Measurements from ENCODE around the gene C1QTNF1. TPM values are rescaled to one million over a fixed set of nuclear protein-coding genes. Genes with fewer than 3 reads are reported as not detected.

C1QTNF1 gene
- polyA plus RNA-seq, 1 donor from 2014 or later: not detected

DNA sequence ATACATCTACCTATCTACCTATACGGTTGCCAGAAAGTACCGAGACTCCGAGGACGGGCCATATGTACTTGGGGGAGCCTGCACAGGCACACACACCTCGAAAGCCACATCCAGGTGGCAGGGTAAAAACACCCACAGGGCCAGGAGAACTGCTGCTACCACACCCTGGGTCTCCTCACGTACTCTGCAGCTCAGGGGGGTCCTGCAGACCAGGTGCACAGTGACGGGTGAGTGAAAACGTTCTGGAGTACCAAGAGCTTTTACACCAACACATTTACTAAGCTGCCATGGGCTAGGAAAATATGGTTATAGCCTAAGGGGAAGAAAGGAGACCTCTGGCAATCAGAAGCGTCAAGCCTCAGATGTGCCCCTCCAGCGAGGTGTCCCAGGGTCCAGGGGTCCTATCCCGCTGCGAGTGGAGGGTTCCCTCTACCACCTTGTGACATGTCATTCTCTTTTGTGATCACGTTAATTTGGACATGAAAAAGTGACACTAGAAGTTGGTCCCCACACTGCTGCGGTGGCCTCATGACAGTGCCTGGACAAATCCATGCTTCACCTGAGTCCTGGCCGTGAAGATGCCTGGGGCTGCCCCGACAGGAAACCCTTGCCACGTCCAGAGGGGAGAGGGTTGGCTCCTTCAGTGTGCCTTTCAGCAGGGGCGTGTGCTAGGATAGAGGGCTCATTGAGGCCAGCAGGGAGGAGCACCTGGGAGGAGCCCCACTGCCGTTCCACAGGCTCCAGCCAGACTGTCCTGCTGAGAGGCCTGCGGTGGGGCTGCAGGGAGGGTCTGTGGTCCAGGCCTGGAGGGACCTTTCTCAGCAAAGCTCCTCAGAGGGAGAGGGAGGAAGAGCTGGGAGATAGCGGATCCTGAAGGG lies 16.2 kb upstream of the C1QTNF1 start:
- Mint-ChIP-seq H3K27me3 (no peaks in the 10 kb centered on the region), H3K9me3 (no peaks in the 10 kb centered on the region), H3K4me3 (peak overlapping the region; percentile 76 to 97 (median 90)), H3K27ac (peak overlapping the region; percentile 21 to 98 (median 96)), H3K4me1 (peaks cover 17 to 24% (median 23%) of the 10 kb centered on the region in 3 donors), H3K36me3 (no peaks in the 10 kb centered on the region)

DNA sequence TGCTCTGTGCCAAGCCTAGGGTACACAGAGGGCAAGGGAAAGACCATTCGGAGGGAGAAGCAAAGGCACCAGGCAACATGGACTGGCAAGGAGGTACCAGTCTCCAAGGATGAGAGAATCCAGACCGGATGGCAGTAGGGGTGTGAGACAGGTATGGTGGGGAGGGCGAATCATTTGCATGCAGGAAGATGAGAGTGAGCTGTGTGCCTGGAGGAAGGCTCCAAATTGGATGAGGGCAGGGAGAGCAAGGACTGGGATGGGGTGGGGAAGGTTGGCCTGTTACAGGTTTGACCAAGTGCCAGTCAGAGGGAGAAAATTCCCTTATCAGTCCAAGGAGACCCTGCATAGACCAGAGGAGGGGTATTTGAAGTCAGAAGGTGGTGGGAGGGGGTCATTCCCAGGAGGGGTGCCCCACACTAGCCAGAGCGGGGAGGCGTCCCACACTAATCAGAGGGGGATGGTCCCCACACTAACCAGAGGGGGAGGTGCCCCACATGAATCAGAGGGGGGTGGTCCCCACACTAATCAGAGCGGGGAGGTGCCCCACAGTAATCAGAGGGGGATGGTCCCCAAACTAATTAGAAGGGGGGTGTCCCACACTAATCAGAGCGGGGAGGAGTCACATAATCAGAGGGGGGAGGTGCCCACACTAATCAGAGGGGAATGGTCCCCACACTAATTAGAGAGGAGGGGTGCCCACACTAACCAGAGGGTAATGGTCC lies 15.1 kb upstream of the C1QTNF1 start:
- Mint-ChIP-seq H3K4me3 (peak overlapping the region; percentile 88 to 97 (median 92)), H3K4me1 (peaks cover 17 to 24% (median 23%) of the 10 kb centered on the region in 3 donors)

DNA sequence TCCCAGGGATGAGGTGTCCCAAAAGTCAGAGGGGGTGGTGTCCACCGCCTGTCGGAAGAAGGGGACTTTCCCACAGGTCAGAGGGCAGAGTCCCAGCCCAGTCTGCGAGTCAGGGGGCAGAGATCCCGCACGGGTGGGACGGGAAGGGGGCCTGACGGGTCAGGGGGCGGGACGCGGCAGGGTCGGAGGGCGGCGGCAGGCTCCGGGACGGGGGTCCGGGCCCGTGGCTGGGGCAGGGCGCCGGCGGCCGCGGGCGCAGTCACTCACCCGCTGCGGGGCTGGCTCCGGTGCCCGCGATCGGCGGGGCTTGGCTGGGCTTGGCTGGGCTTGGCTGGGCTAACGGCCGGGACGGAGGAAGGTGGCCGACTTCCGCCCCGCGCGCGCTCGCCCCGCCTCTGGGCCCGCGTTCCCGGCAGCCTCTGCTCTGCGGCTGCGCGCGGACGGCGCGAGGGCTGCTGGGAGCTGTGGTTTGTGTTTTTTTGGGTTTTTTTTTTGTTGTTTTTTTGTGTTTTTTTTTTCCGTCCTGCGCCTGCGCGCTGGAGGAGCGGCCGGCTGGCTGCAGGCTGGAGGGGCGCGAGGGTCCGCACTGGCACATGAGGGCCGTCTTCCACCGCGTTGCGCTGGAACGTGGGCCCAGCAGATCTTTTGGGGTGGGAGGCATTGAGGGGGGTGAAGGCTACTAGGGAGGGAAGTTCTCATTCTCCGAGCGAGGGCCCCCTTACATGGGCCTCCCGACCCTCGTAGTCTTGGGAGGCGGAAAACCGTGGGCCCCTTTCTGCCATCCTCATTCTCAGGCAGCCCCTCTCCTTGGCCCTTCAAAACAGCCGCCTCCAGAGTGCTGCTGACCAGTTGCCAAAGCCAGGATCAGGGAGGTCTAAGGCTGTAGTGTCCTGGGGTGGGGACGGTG lies 14.3 kb upstream of the C1QTNF1 start, which contains the start of gene CANT1:
TSS of gene CANT1 (minus strand) at position 368 of the 907 bp plus-strand sequence. CDS start 12,142 bp downstream, outside the sequence.
- Mint-ChIP-seq H3K27me3 (peaks cover 3% of the 10 kb centered on the region), H3K27ac (peak within 1 kb of the TSS; percentile 96 to 98 (median 98)), H3K9me3 (peaks cover 0 to 2% (median 0%) of the 10 kb centered on the region in 3 donors), H3K36me3 (peaks cover 1% of the 10 kb centered on the region), H3K4me1 (peaks cover 17 to 24% (median 23%) of the 10 kb centered on the region in 3 donors), H3K4me3 (peak within 1 kb of the TSS; percentile 93 to 97 (median 96))

More for the DNA sequence above, 15.1 kb upstream of the C1QTNF1 start:
- Mint-ChIP-seq H3K9me3 (no peaks in the 10 kb centered on the region), H3K27ac (peak overlapping the region; percentile 86 to 98 (median 96)), H3K36me3 (no peaks in the 10 kb centered on the region), H3K27me3 (no peaks in the 10 kb centered on the region)

DNA sequence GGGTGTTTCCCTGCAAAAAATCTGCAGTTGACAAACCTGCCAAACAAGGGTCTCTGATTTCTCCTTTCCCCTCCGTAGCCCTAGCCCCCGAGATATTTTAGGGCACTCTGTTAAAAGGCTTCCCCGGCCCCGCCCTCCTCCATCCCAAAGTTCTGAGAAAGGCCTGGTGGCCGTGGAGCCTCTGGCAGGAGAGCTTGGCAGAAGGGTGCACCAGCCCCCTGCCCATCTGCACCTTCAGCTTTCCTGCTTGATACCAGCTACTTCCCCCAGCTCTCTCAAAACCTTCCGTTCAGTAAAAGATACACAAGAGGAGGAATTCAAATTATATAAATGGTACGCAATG lies 13.7 kb upstream of the C1QTNF1 start:
- Mint-ChIP-seq H3K4me1 (peaks cover 17 to 24% (median 23%) of the 10 kb centered on the region in 3 donors), H3K27me3 (peaks cover 3% of the 10 kb centered on the region), H3K27ac (peak overlapping the region; percentile 55 to 98 (median 96)), H3K4me3 (peak overlapping the region; percentile 85 to 97 (median 94)), H3K36me3 (peaks cover 1% of the 10 kb centered on the region), H3K9me3 (peaks cover 0 to 2% (median 0%) of the 10 kb centered on the region in 3 donors)

DNA sequence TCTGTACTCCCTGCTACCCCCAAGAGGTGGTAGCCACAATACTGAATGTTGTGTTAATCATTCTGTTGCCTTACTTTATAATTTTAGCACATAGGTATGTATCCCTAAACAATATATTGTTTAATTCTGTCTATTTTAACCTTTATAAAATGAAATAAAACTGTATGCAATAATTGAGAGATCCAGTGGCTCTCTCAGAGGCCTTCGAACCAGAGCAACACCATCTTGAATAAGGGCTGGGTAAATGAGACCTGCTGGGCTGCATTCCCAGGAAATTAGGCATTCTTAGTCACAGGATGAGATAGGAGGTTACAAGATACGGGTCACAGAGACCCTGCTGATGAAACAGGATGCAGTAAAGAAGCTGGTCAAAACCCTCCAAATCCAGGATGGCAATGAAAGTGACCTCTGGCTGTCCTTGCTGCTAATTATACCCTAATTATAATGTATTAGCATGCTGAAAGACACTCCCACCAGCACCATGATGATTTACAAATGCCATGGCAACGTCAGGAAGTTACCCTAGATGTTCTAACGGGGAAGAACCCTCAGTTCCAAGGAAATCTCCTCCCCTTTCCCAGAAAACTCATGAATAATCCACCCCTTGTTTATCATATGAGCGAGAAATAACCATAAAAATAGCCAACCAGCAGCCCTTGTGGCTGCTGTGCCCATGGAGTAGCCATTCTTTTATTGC lies 12.4 kb upstream of the C1QTNF1 start:
- Mint-ChIP-seq H3K27ac (peak overlapping the region in 1 of 3 donors; percentile 96), H3K27me3 (peaks cover 4% of the 10 kb centered on the region), H3K9me3 (peaks cover 0 to 2% (median 0%) of the 10 kb centered on the region in 3 donors), H3K4me3 (peak overlapping the region; percentile 11 to 97 (median 74)), H3K36me3 (peaks cover 1% of the 10 kb centered on the region), H3K4me1 (peaks cover 13 to 20% (median 20%) of the 10 kb centered on the region in 3 donors)

DNA sequence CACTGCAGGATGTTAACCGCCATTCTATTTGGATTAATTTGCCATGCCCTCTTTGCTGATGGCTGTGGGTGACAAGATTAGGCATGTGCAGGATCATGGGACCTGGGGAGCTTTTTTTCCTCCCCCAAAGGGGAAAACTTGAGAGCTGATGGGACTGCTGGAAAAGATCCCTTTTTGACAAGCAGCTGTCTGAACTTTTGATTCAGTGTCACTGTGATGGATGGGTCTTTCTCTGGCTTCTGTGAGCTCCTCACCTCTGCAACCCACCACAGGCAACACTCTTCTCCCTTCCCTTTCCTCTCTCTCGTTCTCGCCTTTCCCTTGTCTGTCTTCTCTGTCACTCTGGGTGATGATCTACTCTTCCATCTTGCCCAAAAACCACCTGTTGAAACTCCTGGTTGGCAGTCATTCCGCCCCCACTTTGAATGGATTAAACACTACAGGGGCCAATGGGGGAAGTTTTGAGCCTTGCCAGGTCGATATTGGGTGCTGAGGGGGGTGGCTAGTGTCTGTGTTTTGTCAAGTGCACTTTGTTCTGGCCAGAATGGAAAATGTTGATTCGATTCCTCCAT lies 11.3 kb upstream of the C1QTNF1 start:
- peaks cover 4% of the 10 kb centered on the region for H3K27me3 Mint-ChIP-seq
- H3K9me3 Mint-ChIP-seq: peaks cover 0 to 2% (median 0%) of the 10 kb centered on the region in 3 donors
- peaks cover 1% of the 10 kb centered on the region for H3K36me3 Mint-ChIP-seq
- peak overlapping the region in 3 of 4 donors; percentile 30 to 65 (median 65) for H3K4me3 Mint-ChIP-seq
- H3K27ac Mint-ChIP-seq: peak overlapping the region in 1 of 3 donors; percentile 54
- peaks cover 4 to 19% (median 11%) of the 10 kb centered on the region in 3 donors for H3K4me1 Mint-ChIP-seq

DNA sequence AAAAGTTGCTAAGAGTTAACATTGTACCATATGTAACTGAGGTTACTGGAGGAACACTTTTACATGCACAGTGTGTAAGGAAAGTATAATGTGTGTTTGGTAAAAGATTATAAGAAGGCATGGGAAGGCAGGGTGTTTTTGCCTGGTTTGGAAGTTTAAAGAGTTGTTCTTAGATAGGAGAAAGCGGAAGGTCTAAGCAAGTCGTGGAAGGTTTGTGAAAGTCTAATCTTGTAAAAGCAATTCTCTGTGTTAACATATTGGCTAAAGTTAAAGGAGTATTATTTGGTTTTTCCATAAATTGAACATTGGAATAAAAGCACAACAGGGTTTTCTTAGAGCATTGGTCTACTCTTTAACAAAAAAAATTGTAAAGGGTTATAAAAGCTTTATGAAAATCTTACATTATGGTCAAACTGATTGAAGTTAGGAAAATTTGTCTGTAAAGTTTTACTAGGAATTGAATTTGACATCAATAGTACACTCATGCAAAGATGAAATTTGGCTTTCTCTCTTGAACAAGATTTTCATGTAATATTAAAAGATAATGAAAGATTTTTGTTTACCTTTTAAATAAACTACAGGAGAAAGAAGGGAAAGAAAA lies 9.7 kb upstream of the C1QTNF1 start:
- Mint-ChIP-seq H3K4me1 (peaks cover 2 to 7% (median 4%) of the 10 kb centered on the region in 3 donors), H3K4me3 (no peak overlapping the region), H3K9me3 (peaks cover 0 to 2% (median 0%) of the 10 kb centered on the region in 3 donors), H3K27ac (no peak overlapping the region), H3K27me3 (peaks cover 4% of the 10 kb centered on the region), H3K36me3 (peaks cover 1% of the 10 kb centered on the region)

DNA sequence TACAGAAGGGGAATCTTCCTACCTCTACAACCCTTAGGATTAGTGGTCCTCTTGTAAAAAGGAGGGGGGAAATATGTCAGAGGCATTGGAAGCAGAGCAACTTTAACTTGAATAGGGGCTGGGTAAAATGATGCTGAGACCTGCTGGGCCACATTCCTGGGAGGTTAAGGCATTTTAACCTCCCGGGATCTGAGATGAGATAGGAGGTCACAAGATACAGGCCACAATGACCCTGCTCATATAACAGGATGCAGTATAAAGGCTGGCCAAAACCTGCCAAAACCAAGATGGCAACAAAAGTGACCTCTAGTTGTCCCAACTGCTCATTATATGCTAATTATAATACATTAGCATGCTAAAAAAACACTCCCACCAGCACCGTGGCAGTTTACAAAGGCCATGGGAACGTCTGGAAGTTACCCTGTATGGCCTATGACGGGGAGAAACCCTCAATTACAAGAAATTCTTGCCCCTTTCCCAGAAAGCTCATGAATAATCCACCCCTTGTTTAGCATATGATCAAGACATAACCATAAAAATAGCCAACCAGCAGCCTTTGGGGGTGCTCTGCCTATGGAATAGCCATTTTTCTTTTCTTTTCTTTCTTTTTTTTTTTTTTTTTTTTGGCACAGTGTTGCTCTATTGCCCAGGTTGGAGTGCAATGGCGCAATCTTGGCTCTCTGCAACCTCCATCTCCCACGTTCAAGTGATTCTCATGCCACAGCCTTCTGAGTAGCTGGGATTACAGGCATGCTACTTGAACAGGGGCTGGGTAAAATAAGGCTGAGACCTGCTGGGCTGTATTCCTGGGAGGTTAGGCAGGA lies 6.2 kb upstream of the C1QTNF1 start:
- Mint-ChIP-seq H3K9me3 (peaks cover 0 to 2% (median 0%) of the 10 kb centered on the region in 3 donors), H3K27me3 (peaks cover 7% of the 10 kb centered on the region), H3K27ac (no peak overlapping the region), H3K4me1 (no peaks in the 10 kb centered on the region), H3K36me3 (peaks cover 1% of the 10 kb centered on the region), H3K4me3 (no peak overlapping the region)

DNA sequence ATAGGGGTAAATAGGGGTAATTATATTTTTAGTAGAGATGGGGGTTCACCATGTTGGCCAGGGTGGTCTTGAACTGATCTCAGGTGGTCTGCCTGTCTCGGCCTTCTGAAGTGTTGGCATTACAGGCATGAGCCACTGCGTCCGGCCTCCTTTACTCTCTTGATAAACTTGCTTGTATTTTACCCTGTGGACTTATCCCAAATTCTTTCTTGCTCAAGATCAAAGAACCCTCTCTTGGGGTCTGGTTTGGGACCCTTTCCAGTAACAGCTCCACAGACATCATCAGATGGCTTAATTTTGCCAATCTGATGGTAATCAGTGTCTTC lies 5.6 kb upstream of the C1QTNF1 start:
- H3K27me3 Mint-ChIP-seq: peaks cover 9% of the 10 kb centered on the region
- H3K36me3 Mint-ChIP-seq: peaks cover 1% of the 10 kb centered on the region
- peaks cover 0 to 2% (median 0%) of the 10 kb centered on the region in 3 donors for H3K9me3 Mint-ChIP-seq
- H3K4me1 Mint-ChIP-seq: no peaks in the 10 kb centered on the region
- H3K27ac Mint-ChIP-seq: no peak overlapping the region
- peak overlapping the region in 1 of 4 donors; percentile 7 for H3K4me3 Mint-ChIP-seq

DNA sequence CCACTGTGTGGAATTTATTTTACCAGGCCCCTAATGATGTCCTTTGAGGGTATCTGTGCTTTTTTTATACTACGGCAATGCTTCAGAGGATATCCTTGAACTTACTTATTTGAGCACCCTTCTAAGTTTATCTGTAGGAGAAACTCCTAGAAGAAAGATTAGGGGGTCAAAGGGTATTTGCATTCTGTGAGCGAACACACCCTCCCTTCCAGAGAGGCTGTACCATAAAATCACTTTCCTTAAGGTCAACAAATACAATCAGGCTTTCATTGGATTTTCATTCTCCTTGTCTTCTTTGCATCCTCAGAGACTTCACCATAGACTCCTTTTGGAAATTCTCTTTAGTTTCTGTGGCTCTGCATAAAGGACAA lies 4.7 kb upstream of the C1QTNF1 start:
- no peak overlapping the region for H3K4me3 Mint-ChIP-seq
- peaks cover 15% of the 10 kb centered on the region for H3K27me3 Mint-ChIP-seq
- no peaks in the 10 kb centered on the region for H3K9me3 Mint-ChIP-seq
- H3K4me1 Mint-ChIP-seq: peaks cover 0 to 3% (median 2%) of the 10 kb centered on the region in 3 donors
- H3K27ac Mint-ChIP-seq: no peak overlapping the region
- H3K36me3 Mint-ChIP-seq: peaks cover 2% of the 10 kb centered on the region

DNA sequence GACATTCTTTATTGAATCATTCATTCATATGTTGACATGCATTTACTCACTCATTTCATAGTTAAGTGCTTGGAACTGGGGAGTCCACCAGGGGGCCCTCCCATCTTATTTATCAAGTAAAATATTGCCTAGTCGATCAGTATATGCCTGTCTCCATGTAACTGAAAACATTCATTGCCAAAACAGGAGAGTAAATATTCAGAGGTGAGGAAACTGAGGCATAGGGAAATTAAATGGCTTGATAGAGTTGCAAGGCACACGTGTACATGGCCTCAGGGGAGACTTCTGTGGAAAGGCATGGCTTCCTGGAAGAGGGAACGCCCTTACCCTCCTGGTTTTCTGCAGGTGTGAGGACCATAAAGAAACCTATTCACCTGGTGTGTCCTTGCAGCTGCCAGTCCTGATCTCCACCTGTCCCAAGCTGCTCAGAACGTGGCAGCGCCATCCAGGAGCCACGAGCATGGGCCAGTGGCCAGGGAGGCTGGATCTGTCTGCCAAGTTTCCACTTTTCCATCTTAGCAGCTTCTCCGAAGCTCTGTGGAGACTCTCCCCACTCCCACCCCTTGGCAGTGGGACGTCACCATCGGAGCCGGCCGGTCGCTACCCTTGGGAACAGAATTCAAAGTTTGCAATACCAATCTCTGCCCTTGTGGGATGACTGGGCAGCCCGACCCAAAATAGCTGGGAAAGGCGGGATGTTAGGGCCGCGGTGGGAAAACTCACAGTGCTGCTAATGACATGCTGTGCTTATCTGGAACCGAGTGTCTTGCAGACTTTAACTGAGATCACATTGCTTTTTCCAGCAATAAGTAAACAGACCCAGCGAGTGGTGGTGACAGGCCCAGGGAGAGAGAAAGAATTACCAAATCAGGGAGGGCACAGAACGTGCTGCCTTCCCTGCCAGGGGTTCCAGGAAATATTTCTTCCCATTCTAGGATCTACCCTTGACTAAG lies 4.1 kb upstream of the C1QTNF1 start:
- no peak overlapping the region for H3K27ac Mint-ChIP-seq
- H3K4me3 Mint-ChIP-seq: no peak overlapping the region
- H3K4me1 Mint-ChIP-seq: peaks cover 0 to 5% (median 3%) of the 10 kb centered on the region in 3 donors
- peaks cover 2% of the 10 kb centered on the region for H3K36me3 Mint-ChIP-seq
- peaks cover 19% of the 10 kb centered on the region for H3K27me3 Mint-ChIP-seq
- H3K9me3 Mint-ChIP-seq: no peaks in the 10 kb centered on the region

All from IgD-negative memory B cell (primary cell).